Osteoblast (primary cell): ENCODE results near the gene BUD23. TPM values are rescaled to one million over a fixed set of nuclear protein-coding genes. Genes with fewer than 3 reads are reported as not detected.

Source experiments
- DNase-seq: peaks from one replicate; pipeline ENCODE4 v3.0.0; 2011; ENCODE audit warnings: low spot score, mixed read lengths; ENCODE audit not compliant: insufficient read length; ENCODE audit errors: missing footprints
- H2AFZ ChIP-seq: 2 replicates; pipeline ENCODE4 v1.6.0; 2011; ENCODE audit warnings: mild to moderate bottlenecking, low read length
- H3K27ac ChIP-seq: 2 replicates; pipeline ENCODE4 v1.5.1; 2011; ENCODE audit warnings: mild to moderate bottlenecking, low read depth, low read length, moderate library complexity
- H3K27me3 ChIP-seq: 2 replicates; pipeline ENCODE4 v1.6.0; 2012; ENCODE audit warnings: mild to moderate bottlenecking, control low read depth, inconsistent platforms, low read length, moderate library complexity; ENCODE audit not compliant: insufficient read depth
- H3K36me3 ChIP-seq: 2 replicates; pipeline ENCODE4 v1.5.1; 2011; ENCODE audit warnings: mild to moderate bottlenecking, low read length, control low read depth, moderate library complexity; ENCODE audit not compliant: insufficient read depth
- H3K4me1 ChIP-seq: 2 replicates; pipeline ENCODE4 v1.5.1; 2011; ENCODE audit warnings: mild to moderate bottlenecking, low read length, control low read depth, moderate library complexity; ENCODE audit not compliant: insufficient read depth
- H3K4me2 ChIP-seq: 2 replicates; pipeline ENCODE4 v1.6.0; 2011; ENCODE audit warnings: mild to moderate bottlenecking, low read length; ENCODE audit not compliant: insufficient read depth
- H3K4me3 ChIP-seq: fragments of 200-600 bp; sonication (generic); 3 replicates; pipeline ENCODE4 v1.5.1; 2012; ENCODE audit warnings: mild to moderate bottlenecking, low read length, inconsistent platforms; ENCODE audit not compliant: insufficient read depth
- H3K79me2 ChIP-seq: 2 replicates; pipeline ENCODE4 v1.6.0; 2012; ENCODE audit warnings: mild to moderate bottlenecking, low read length, control low read depth, inconsistent platforms; ENCODE audit not compliant: insufficient read depth
- H3K9me3 ChIP-seq: 2 replicates; pipeline ENCODE4 v1.5.1; 2011; ENCODE audit warnings: low read depth, low read length, control low read depth
- H4K20me1 ChIP-seq: 2 replicates; pipeline ENCODE4 v1.6.0; 2012; ENCODE audit warnings: mild to moderate bottlenecking, low read length, control low read depth; ENCODE audit not compliant: insufficient read depth
- total RNA-seq: library from RNA; depleted of rRNA; stranded (reverse); fragments of >200 nt; gene quantifications from 2 replicates; pipeline ENCODE4 v1.2.3, GENCODE V29; 2012
- TF ChIP-seq, protein P1 (sequence below): IDR thresholded peaks from 2 replicates; pipeline ENCODE4 v1.5.1; 2011; ENCODE audit warnings: mild to moderate bottlenecking, low read depth, low read length, moderate library complexity; ENCODE audit errors: extremely low read depth

BUD23 gene
- total RNA-seq, 1 donor = 36.9 TPM

DNA sequence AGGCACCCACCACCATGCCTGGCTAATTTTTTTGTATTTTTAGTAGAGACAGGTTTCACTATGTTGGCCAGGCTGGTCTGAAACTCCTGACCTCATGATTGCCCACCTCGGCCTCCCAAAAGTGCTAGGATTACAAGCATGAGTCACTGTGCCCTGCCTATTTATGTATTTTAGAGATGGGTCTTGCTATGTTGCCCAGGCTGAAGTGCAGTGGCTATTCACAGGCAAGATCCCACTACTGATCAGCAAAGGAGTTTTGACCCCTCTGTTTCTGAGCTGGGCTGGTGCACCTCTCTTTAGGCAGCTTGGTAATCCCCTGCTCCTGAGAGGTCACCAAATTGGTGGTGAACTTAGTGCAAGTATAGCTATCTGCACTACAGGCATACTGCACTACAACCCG, 49.0 kb downstream of the BUD23 start:
- Histone ChIP-seq H2AFZ (no peak overlapping the region), H3K9me3 (no peaks in the 10 kb centered on the region), H3K27me3 (no peaks in the 10 kb centered on the region), H3K4me1 (peaks cover 5% of the 10 kb centered on the region), H3K79me2 (peaks cover 5% of the 10 kb centered on the region), H3K4me2 (no peak overlapping the region), H4K20me1 (no peaks in the 10 kb centered on the region), H3K4me3 (no peak overlapping the region), H3K36me3 (peaks cover 6% of the 10 kb centered on the region), H3K27ac (no peak overlapping the region)
- DNase-seq = no peak
- TF ChIP-seq, protein P1, sequence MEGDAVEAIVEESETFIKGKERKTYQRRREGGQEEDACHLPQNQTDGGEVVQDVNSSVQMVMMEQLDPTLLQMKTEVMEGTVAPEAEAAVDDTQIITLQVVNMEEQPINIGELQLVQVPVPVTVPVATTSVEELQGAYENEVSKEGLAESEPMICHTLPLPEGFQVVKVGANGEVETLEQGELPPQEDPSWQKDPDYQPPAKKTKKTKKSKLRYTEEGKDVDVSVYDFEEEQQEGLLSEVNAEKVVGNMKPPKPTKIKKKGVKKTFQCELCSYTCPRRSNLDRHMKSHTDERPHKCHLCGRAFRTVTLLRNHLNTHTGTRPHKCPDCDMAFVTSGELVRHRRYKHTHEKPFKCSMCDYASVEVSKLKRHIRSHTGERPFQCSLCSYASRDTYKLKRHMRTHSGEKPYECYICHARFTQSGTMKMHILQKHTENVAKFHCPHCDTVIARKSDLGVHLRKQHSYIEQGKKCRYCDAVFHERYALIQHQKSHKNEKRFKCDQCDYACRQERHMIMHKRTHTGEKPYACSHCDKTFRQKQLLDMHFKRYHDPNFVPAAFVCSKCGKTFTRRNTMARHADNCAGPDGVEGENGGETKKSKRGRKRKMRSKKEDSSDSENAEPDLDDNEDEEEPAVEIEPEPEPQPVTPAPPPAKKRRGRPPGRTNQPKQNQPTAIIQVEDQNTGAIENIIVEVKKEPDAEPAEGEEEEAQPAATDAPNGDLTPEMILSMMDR = no peak

DNA sequence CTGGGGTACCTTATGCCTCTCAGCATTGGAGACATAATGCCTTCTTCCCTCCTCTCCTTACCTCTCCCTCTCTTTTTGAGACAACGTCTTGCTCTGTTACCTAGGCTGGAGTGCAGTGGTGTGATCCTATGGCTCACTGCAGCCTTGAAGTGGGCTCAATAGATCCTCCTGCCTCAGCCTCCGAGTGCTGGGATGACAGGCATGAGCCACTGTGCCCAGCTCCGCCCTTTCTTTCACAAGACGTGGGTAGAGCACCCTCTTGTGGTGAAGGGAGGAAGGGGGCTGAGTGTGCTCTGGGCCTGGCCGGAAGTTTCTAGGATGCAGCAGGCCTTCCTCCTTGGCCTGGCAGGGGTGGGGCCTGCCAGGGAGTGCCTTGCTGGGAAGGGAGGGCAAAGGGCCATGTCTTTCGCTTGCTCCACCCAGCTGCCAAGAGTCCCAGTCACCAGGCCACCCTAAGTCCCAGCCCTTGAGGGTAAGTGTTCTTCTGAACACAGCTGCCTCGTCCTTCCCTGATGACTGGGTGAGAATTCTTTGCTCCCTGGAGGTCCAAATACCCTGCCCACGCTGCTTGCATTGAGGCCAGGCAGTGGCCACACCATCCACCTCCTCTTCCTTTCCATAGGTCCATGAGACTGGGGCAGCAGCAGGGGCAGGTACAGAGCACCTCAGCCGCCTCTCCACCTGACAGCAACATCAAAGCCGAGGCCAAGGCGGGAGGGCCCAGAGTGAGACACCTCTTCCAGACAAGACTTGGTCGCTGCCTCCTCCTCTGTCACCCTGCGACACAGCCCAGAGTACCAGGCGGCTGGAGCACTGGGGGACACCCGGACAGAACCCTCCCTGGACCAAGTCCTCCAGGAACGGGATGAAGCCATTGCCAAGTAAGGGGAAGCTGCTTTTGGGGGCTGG, 51.5 kb downstream of the BUD23 start:
- Histone ChIP-seq H3K4me3 (no peak overlapping the region), H3K79me2 (peaks cover 11% of the 10 kb centered on the region), H3K9me3 (no peaks in the 10 kb centered on the region), H3K36me3 (peaks cover 6% of the 10 kb centered on the region), H3K4me1 (peaks cover 15% of the 10 kb centered on the region), H3K27ac (peak overlapping the region; percentile 53), H3K27me3 (no peaks in the 10 kb centered on the region), H3K4me2 (no peak overlapping the region), H2AFZ (peak overlapping the region; percentile 85), H4K20me1 (peaks cover 5% of the 10 kb centered on the region)
- TF ChIP-seq, protein P1 = peak; percentile 94
- DNase-seq = peak; percentile 94

DNA sequence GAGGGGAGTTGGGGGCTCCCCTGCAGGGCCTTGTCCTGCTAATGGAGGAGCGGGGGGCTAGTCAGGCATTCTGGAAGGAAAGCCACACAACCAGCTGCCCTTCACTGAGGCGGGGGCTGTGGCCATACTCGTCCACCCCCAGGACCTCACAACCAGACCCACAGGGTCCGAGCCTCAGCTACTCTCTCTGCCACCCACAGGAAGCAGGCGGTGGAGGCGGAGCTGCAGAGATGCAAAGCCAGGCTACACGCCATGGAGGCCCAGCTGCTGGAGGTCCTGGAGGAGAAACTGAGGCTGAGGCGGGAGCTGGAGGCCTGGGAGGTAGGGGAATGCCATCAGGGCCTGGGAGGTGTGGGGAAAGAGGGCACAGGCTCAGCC, 52.1 kb downstream of the BUD23 start:
- Histone ChIP-seq H3K79me2 (peaks cover 11% of the 10 kb centered on the region), H4K20me1 (peaks cover 5% of the 10 kb centered on the region), H3K4me2 (no peak overlapping the region), H3K27me3 (no peaks in the 10 kb centered on the region), H2AFZ (no peak overlapping the region), H3K4me1 (peaks cover 15% of the 10 kb centered on the region), H3K9me3 (no peaks in the 10 kb centered on the region), H3K36me3 (peaks cover 6% of the 10 kb centered on the region), H3K4me3 (no peak overlapping the region), H3K27ac (no peak overlapping the region)
- TF ChIP-seq, protein P1 = no peak
- peak; percentile 17 for DNase-seq

DNA sequence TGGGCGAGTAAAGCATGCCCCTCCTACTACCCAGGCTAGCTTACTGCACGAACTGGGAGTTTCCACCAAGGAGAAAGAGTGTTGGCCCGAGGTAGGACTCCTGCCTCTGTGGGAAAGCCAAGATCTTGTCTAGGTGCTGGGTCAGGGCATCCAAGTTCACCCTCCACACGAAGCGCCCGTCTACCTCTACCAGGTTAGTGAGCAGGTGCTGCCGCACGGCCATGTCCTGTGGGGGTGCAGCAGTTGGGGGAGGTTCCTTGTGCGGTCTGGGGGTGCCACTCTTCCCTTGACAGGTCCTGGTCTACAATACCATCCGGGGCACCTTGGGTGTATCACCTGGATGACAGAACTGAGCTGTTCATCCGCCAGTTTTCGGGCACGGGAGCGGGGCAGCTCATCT, 53.5 kb downstream of the BUD23 start:
- DNase-seq = peak; percentile 65
- H3K4me2 ChIP-seq = no peak overlapping the region
- peaks cover 6% of the 10 kb centered on the region for H3K36me3 ChIP-seq
- TF ChIP-seq, protein P1 = no peak
- no peaks in the 10 kb centered on the region for H3K27me3 ChIP-seq
- peaks cover 11% of the 10 kb centered on the region for H3K79me2 ChIP-seq
- no peak overlapping the region for H3K27ac ChIP-seq
- no peaks in the 10 kb centered on the region for H3K9me3 ChIP-seq
- H4K20me1 ChIP-seq = peaks cover 5% of the 10 kb centered on the region
- peaks cover 15% of the 10 kb centered on the region for H3K4me1 ChIP-seq
- H3K4me3 ChIP-seq = no peak overlapping the region
- no peak overlapping the region for H2AFZ ChIP-seq
